Mammary epithelial cell (primary cell): ENCODE data around the gene CLDN9.

Experiments used
- CTCF ChIP-seq, 2 donors: IDR thresholded peaks in 1 of 2; conservative IDR thresholded peaks in 1 of 2; 2 replicates each; pipeline ENCODE4 v1.5.1; 2011 to 2012; ENCODE audit warnings: inconsistent platforms in 2 of 2, low read length in 2 of 2, mild to moderate bottlenecking in 2 of 2, control low read depth in 1 of 2, low read depth in 1 of 2; ENCODE audit not compliant: insufficient read depth in 1 of 2; ENCODE audit errors: extremely low read depth in 1 of 2
- EZH2 ChIP-seq: IDR thresholded peaks from 2 replicates; pipeline ENCODE4 v1.6.1; 2012; ENCODE audit warnings: low read length, inconsistent platforms, borderline replicate concordance

GRCh38 chr16:3038256-3038655, 25.5 kb downstream of the CLDN9 start:
- no peak for TF ChIP-seq CTCF (conservative IDR thresholded peaks at IDR 0.05 in 1 of 2, IDR thresholded peaks at IDR 0.05 in 1 of 2; ENCODE audit: extremely low read depth in 1 of 2, insufficient read depth in 1 of 2, low read depth in 1 of 2, low read length in 2 of 2)
- TF ChIP-seq EZH2, result no peak
